Suprapubic skin (tissue), 4 donors: ENCODE data around the gene ZNF593OS.

Experiments
- CTCF ChIP-seq, 2 donors: fragments of 200-600 bp in 1 of 2; fragments of 450-650 bp in 1 of 2; sonication (generic) in 1 of 2; IDR thresholded peaks; one replicate each; pipeline ENCODE4 v1.5.1; 2016 to 2019; ENCODE audit warnings: antibody characterized with exemption in 2 of 2, mild to moderate bottlenecking in 1 of 2, moderate library complexity in 1 of 2
- EP300 ChIP-seq: sonication (generic); formaldehyde crosslinking; IDR thresholded peaks from one replicate; pipeline ENCODE4 v1.6.1; 2017; ENCODE audit warnings: antibody characterized with exemption
- POLR2A ChIP-seq, 2 donors: fragments of 450-650 bp; IDR thresholded peaks; one replicate each; pipeline ENCODE4 v1.6.1; 2017; ENCODE audit warnings: antibody characterized with exemption in 2 of 2, mild to moderate bottlenecking in 2 of 2, moderate library complexity in 2 of 2
- POLR2AphosphoS5 ChIP-seq, 3 donors: sonication (generic); formaldehyde crosslinking; IDR thresholded peaks; one replicate each; pipeline ENCODE4 v1.6.1; 2017; ENCODE audit warnings: antibody characterized with exemption in 3 of 3

GRCh38 chr1:26164036-26164860 is 7.4 kb downstream of the ZNF593OS start:
- TF ChIP-seq CTCF (IDR thresholded peaks at IDR 0.05), result peak; percentile 56 to 90
- no peak for TF ChIP-seq POLR2A (IDR thresholded peaks at IDR 0.05)
- TF ChIP-seq EP300, result no peak
- TF ChIP-seq POLR2AphosphoS5 (IDR thresholded peaks at IDR 0.05), result no peak
